Fibroblast of the aortic adventitia (primary cell): ENCODE data around the gene CLIC5. TPM values are rescaled to one million over a fixed set of nuclear protein-coding genes. Genes with fewer than 3 reads are reported as not detected.

ENCODE experiments used
- DNase-seq: peaks from one replicate; pipeline ENCODE4 v3.0.0-alpha.2; 2010; ENCODE audit warnings: low read depth
- H3K4me3 ChIP-seq: 2 replicates; pipeline ENCODE4 v1.5.1; 2011; ENCODE audit warnings: low read depth, mild to moderate bottlenecking, control low read depth, low read length, moderate library complexity
- CTCF ChIP-seq: IDR thresholded peaks from 2 replicates; pipeline ENCODE4 v1.5.1; 2011; ENCODE audit warnings: mild to moderate bottlenecking, low read length, control low read depth, inconsistent platforms; ENCODE audit not compliant: insufficient read depth
- total RNA-seq: library from RNA; depleted of rRNA; stranded (reverse); fragments of >200 nt; gene quantifications from 2 replicates; pipeline ENCODE4 v1.2.3, GENCODE V29; 2012; ENCODE audit warnings: low replicate concordance

The CLIC5 gene
- total RNA-seq, 1 donor: not detected

GRCh38 chr6:46002264-46002663 is 13.4 kb downstream of the CLIC5 start:
- H3K4me3 ChIP-seq: no peak overlapping the region
- no peak for TF ChIP-seq CTCF
- DNase-seq: no peak

DNA sequence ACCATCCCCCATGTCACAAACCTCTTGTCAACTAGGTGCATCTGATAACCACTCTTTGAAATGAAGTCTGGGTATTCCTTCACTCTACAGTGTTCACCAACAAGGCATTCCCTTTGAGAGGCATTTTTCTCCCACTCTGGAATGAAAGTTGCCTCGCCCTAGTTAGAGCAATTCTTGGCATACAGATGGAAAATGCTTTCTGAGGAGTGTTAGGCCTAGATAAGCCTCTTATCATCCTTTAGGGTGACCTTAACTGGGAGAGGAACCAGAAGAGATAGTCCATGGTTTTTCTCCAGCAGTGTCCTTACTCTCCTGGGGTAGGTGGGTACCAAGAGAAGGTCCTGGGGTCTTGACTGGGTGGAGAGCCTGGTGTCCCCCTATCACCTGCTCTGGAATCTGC is 14.8 kb downstream of the CLIC5 start:
- no peak for TF ChIP-seq CTCF
- DNase-seq: no peak
- H3K4me3 ChIP-seq: no peak overlapping the region

- no peak for TF ChIP-seq CTCF
- DNase-seq: no peak
- H3K4me3 ChIP-seq: no peak overlapping the region
Measured at GRCh38 chr6:45998524-45998923, 17.1 kb downstream of the CLIC5 start.

DNA sequence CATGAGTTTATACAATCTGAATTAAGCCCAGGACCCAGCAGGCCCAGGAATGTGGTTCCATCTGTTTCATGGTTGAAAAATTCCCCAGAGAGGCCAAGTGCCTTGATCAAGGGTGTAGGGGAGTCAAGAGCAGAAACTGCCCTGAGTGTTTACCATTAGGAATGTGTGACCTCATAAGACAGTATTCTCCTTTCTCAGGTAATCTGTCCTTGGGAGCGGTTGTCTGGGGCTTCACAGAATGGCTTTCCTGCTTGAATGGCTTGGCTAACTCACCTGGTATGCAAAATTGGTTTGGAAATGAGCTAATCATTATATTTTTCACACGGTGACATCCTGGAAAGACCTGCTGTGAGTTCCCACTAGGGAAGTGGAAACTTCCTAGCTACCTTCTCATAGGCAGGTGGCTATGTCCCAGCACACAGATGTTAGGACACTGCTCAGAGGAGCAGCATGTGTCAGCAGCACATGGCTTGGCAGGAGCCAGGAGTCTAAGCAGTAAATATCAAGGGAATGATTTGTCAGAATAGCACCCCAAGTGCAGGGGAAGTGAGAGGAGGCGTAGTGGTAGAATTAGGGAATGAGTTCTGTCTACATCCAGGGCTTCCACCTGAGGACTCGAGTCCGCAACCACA is 17.7 kb downstream of the CLIC5 start:
- DNase-seq: no peak
- TF ChIP-seq CTCF: no peak
- H3K4me3 ChIP-seq: no peak overlapping the region

- DNase-seq: no peak
- no peak for TF ChIP-seq CTCF
- H3K4me3 ChIP-seq: no peak overlapping the region
Measured at GRCh38 chr6:45991189-45991588, 24.5 kb downstream of the CLIC5 start.

GRCh38 chr6:45990162-45990561 is 25.5 kb downstream of the CLIC5 start:
- no peak for TF ChIP-seq CTCF
- H3K4me3 ChIP-seq: no peak overlapping the region
- no peak for DNase-seq

GRCh38 chr6:45988635-45989034 is 27.0 kb downstream of the CLIC5 start:
- no peak for TF ChIP-seq CTCF
- DNase-seq: no peak
- H3K4me3 ChIP-seq: no peak overlapping the region
